Calu3 (cell line): ENCODE data around the gene PPIA. TPM values are rescaled to one million over a fixed set of nuclear protein-coding genes. Genes with fewer than 3 reads are reported as not detected.
"Not testable (repeated sequence)": the region's sequence is repeated elsewhere in the genome, so short reads cannot be mapped to it uniquely, and the experiment has no call there.

Experiments used
- BruUV-seq: library from RNA; stranded (reverse); fragments of 400-500 nt; replicated peaks from 2 replicates; lab custom pipeline; 2021; lab: Mats Ljungman, UMichigan
- CTCF ChIA-PET: fragments of 300-600 bp; sonication (Branson Sonifier 250); formaldehyde crosslinking; loops from one replicate; lab custom pipeline; 2022; ENCODE audit warnings: antibody characterized with exemption; lab: Charles Lee
- DNase-seq: peaks from one replicate; pipeline ENCODE4 v3.0.0; 2022
- H3K27ac Mint-ChIP-seq: one replicate; pipeline ENCODE4 v1.8.0; 2022; ENCODE audit warnings: mixed read lengths; ENCODE audit not compliant: unreplicated experiment
- H3K27me3 Mint-ChIP-seq: one replicate; pipeline ENCODE4 v1.8.0; 2022; ENCODE audit warnings: mixed read lengths; ENCODE audit not compliant: unreplicated experiment
- H3K36me3 Mint-ChIP-seq: one replicate; pipeline ENCODE4 v1.8.0; 2022; ENCODE audit warnings: mild to moderate bottlenecking, moderate library complexity, mixed read lengths; ENCODE audit not compliant: insufficient read depth, unreplicated experiment
- H3K4me1 Mint-ChIP-seq: one replicate; pipeline ENCODE4 v1.8.0; 2022; ENCODE audit warnings: mild to moderate bottlenecking, low read depth, mixed read lengths; ENCODE audit not compliant: unreplicated experiment
- H3K4me3 Mint-ChIP-seq: one replicate; pipeline ENCODE4 v1.8.0; 2022; ENCODE audit warnings: mild to moderate bottlenecking, low read depth, moderate library complexity, mixed read lengths; ENCODE audit not compliant: unreplicated experiment
- H3K9me3 Mint-ChIP-seq: one replicate; pipeline ENCODE4 v1.8.0; 2022; ENCODE audit warnings: low read depth, mixed read lengths; ENCODE audit not compliant: unreplicated experiment
- CTCF ChIP-seq: fragments of 200-600 bp; IDR thresholded peaks from one replicate; pipeline ENCODE4 v1.8.0; 2022; ENCODE audit warnings: antibody characterized with exemption; ENCODE audit not compliant: unreplicated experiment
- intact Hi-C: fragments of 100-400 bp; cut with micrococcal nuclease; formaldehyde crosslinking; loops from one replicate; pipeline ENCODE4 v1.10.0; 2022; ENCODE audit not compliant: unreplicated experiment
- total RNA-seq: library from RNA; stranded (reverse); gene quantifications from 2 replicates; pipeline ENCODE4 v1.2.3, GENCODE V29; 2022

Gene PPIA
- total RNA-seq, 1 experiment from 2014 or later: 3,069 TPM

GRCh38 chr7:44827567-44827966 lies 31.1 kb downstream of the PPIA start:
- Mint-ChIP-seq H3K27me3 (no peaks in the 10 kb centered on the region), H3K4me3 (no peak overlapping the region), H3K36me3 (peaks cover 21% of the 10 kb centered on the region), H3K27ac (no peak overlapping the region), H3K4me1 (no peaks in the 10 kb centered on the region), H3K9me3 (no peaks in the 10 kb centered on the region)
- no peak for TF ChIP-seq CTCF
- BruUV-seq: no TSS peak
- CTCF ChIA-PET: no interaction called here
- no peak for DNase-seq
- intact Hi-C loops: no loop called here

GRCh38 chr7:44838751-44839150 lies 42.3 kb downstream of the PPIA start:
- Mint-ChIP-seq H3K4me3 (no peak overlapping the region), H3K36me3 (peaks cover 67% of the 10 kb centered on the region), H3K27ac (no peak overlapping the region), H3K9me3 (no peaks in the 10 kb centered on the region), H3K27me3 (no peaks in the 10 kb centered on the region), H3K4me1 (peaks cover 24% of the 10 kb centered on the region)
- CTCF ChIA-PET: interaction anchor here (0.6 kb wide), 1 partner anchor 103 kb away, joined by 3 read pairs; no protein-coding TSS in a partner anchor
- DNase-seq: no peak
- BruUV-seq: no TSS peak
- intact Hi-C loops: loop anchor here (5.0 kb wide), 1 partner anchor 36 kb away; no protein-coding TSS in a partner anchor
- no peak for TF ChIP-seq CTCF

GRCh38 chr7:44842675-44843074 lies 46.2 kb downstream of the PPIA start:
- DNase-seq, intact Hi-C loops, H3K27ac Mint-ChIP-seq, H3K4me3 Mint-ChIP-seq, CTCF ChIA-PET, H3K27me3 Mint-ChIP-seq, BruUV-seq, H3K9me3 Mint-ChIP-seq: not testable (repeated sequence)
- Mint-ChIP-seq H3K36me3 (peaks cover 61% of the 10 kb centered on the region), H3K4me1 (peaks cover 37% of the 10 kb centered on the region)

DNA sequence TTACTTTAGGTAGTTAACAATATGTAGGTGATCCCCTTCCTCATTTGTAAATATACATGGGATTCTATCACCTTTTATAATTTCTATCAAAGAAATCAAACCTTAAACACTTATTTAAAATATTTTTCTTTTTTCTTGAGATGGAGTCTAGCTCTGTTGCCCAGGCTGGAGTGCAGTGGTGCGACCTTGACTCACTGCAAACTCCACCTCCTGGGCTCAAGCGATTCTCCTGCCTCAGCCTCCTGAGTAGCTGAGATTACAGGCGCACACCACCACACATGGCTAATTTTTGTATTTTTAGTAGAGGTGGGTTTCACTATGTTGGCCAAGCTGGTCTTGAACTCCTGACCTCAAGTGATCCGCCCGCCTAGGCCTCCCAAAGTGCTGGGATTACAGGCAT lies 47.0 kb downstream of the PPIA start:
- peaks cover 62% of the 10 kb centered on the region for H3K36me3 Mint-ChIP-seq
- BruUV-seq, H3K27me3 Mint-ChIP-seq, H3K27ac Mint-ChIP-seq, H3K9me3 Mint-ChIP-seq, H3K4me3 Mint-ChIP-seq, intact Hi-C loops, CTCF ChIA-PET, DNase-seq: not testable (repeated sequence)
- H3K4me1 Mint-ChIP-seq: peaks cover 37% of the 10 kb centered on the region

GRCh38 chr7:44845451-44845850 lies 49.0 kb downstream of the PPIA start:
- Mint-ChIP-seq H3K4me3 (peak overlapping the region; percentile 82), H3K9me3 (no peaks in the 10 kb centered on the region), H3K27me3 (no peaks in the 10 kb centered on the region), H3K36me3 (peaks cover 55% of the 10 kb centered on the region), H3K27ac (peak overlapping the region; percentile 98), H3K4me1 (peaks cover 42% of the 10 kb centered on the region)
- BruUV-seq: no TSS peak
- TF ChIP-seq CTCF: no peak
- CTCF ChIA-PET: interaction anchor here (1.2 kb wide), 2 partner anchors 10 to 211 kb away, joined by 3 read pairs; no protein-coding TSS in a partner anchor
- DNase-seq: no peak
- intact Hi-C loops: loop anchor here (5.0 kb wide), 1 partner anchor 93 kb away; no protein-coding TSS in a partner anchor

GRCh38 chr7:44846390-44846789 lies 49.9 kb downstream of the PPIA start:
- peaks cover 41% of the 10 kb centered on the region for H3K4me1 Mint-ChIP-seq
- peak overlapping the region; percentile 82 for H3K4me3 Mint-ChIP-seq
- not testable (repeated sequence) for BruUV-seq, DNase-seq, H3K9me3 Mint-ChIP-seq, H3K27me3 Mint-ChIP-seq
- CTCF ChIA-PET: interaction anchor here (0.6 to 1.6 kb wide), 11 partner anchors 9 to 259 kb away, joined by 3 to 7 read pairs (median 3); no protein-coding TSS in a partner anchor
- intact Hi-C loops: loop anchor here (2.0 to 5.0 kb wide), 2 partner anchors 48 to 94 kb away; no protein-coding TSS in a partner anchor
- H3K27ac Mint-ChIP-seq: peak overlapping the region; percentile 98
- peaks cover 46% of the 10 kb centered on the region for H3K36me3 Mint-ChIP-seq
